Choroid plexus epithelial cell (primary cell): ENCODE data around the gene CACNA2D3.

Experiments used
- DNase-seq: peaks from one replicate; pipeline ENCODE4 v3.0.0-alpha.2; 2010; ENCODE audit warnings: low read depth
- H3K4me3 ChIP-seq: 2 replicates; pipeline ENCODE4 v1.5.1; 2011; ENCODE audit warnings: low read depth, mild to moderate bottlenecking, control low read depth, low read length, moderate library complexity
- CTCF ChIP-seq: conservative IDR thresholded peaks from 2 replicates; pipeline ENCODE4 v1.5.1; 2011; ENCODE audit warnings: low read depth, mild to moderate bottlenecking, control low read depth, inconsistent platforms, low read length, moderate library complexity

The CACNA2D3 gene

GRCh38 chr3:54698054-54698453 is 575.7 kb downstream of the CACNA2D3 start:
- H3K4me3 ChIP-seq: no peak overlapping the region
- TF ChIP-seq CTCF: no peak
- no peak for DNase-seq

GRCh38 chr3:54703923-54704322 is 581.6 kb downstream of the CACNA2D3 start:
- DNase-seq: no peak
- TF ChIP-seq CTCF: no peak
- no peak overlapping the region for H3K4me3 ChIP-seq

- no peak for TF ChIP-seq CTCF
- no peak for DNase-seq
These were observed 583.4 kb downstream of the CACNA2D3 start for GRCh38 chr3:54705730-54706129.

GRCh38 chr3:54706738-54707137 is 584.4 kb downstream of the CACNA2D3 start:
- H3K4me3 ChIP-seq: no peak overlapping the region
- TF ChIP-seq CTCF: no peak
- no peak for DNase-seq

More at GRCh38 chr3:54705730-54706129, 583.4 kb downstream of the CACNA2D3 start:
- H3K4me3 ChIP-seq: no peak overlapping the region

GRCh38 chr3:54709785-54710184 is 587.4 kb downstream of the CACNA2D3 start:
- no peak overlapping the region for H3K4me3 ChIP-seq

GRCh38 chr3:54710954-54711353 is 588.6 kb downstream of the CACNA2D3 start:
- DNase-seq: no peak
- no peak for TF ChIP-seq CTCF
- no peak overlapping the region for H3K4me3 ChIP-seq

More at GRCh38 chr3:54709785-54710184, 587.4 kb downstream of the CACNA2D3 start:
- no peak for DNase-seq
- no peak for TF ChIP-seq CTCF

GRCh38 chr3:54712539-54712938 is 590.2 kb downstream of the CACNA2D3 start:
- H3K4me3 ChIP-seq: no peak overlapping the region
- no peak for TF ChIP-seq CTCF
- no peak for DNase-seq
